ENCODE results near the gene HBA2.
"Not testable (repeated sequence)": the region's sequence is repeated elsewhere in the genome, so short reads cannot be mapped to it uniquely, and the experiment has no call there.

Gene HBA2

DNA sequence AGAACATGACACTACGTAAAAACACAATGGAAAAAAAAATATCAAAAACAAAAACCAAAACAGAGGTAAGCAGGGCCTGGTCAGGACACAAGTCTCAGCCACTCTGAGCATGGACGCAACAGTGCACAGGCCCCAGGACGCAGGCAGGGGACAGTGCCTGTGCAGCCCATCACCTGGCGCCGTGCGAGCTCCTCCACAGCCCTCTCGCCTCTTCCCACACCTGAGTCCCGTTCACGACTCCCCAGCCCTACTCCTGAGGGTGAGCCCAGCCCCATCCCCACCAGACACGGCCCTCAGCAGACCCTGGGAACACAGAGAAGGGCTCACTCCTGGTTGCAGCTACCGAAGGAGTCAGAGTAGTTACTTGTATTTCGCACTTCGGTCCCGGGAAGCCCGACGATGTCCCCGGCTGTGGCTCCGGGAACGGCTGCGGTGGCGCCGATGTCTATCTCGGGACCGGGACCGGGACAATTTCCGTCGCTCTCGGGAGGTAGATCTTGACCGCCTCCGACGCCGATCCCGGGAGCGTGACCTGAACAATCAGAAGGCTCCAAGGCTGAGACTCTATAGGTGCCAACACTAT lies 17.0 kb downstream of the HBA2 start:
- peaks cover 63% of the 10 kb centered on the region for H3K36me3 Mint-ChIP-seq (ENCODE audit: low read depth)
- no peak overlapping the region for H3K27ac Mint-ChIP-seq
- H3K27me3 Mint-ChIP-seq: no peaks in the 10 kb centered on the region

DNA sequence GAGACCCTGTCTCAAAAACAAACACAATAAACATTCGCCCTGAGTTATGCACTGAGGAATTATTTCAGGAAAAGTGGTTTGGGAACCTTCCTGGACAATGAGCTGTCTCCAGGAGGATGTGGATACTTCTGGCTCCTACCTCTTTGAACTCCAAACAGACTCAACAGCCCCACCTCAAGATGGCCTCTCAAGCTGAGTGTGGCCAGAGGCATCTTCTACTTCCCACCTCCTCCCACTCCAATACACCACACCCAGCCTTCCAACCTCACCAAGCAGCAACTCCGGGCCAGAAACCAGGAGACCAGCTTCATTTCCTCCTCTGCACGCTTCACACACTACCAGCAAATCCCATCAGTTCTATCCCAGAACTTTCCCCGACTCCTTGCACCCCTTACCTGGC lies 19.2 kb downstream of the HBA2 start:
- H3K27ac Mint-ChIP-seq: no peak overlapping the region
- no peaks in the 10 kb centered on the region for H3K27me3 Mint-ChIP-seq
- H3K4me3 Mint-ChIP-seq: no peak overlapping the region
- H3K36me3 Mint-ChIP-seq (ENCODE audit: low read depth): peaks cover 73% of the 10 kb centered on the region
- H3K4me1 Mint-ChIP-seq (ENCODE audit: low read depth): no peaks in the 10 kb centered on the region
- H3K9me3 Mint-ChIP-seq: no peaks in the 10 kb centered on the region

More for the DNA sequence above, 17.0 kb downstream of the HBA2 start:
- Mint-ChIP-seq H3K4me3 (no peak overlapping the region), H3K9me3 (no peaks in the 10 kb centered on the region), H3K4me1 (ENCODE audit: low read depth) (no peaks in the 10 kb centered on the region)

DNA sequence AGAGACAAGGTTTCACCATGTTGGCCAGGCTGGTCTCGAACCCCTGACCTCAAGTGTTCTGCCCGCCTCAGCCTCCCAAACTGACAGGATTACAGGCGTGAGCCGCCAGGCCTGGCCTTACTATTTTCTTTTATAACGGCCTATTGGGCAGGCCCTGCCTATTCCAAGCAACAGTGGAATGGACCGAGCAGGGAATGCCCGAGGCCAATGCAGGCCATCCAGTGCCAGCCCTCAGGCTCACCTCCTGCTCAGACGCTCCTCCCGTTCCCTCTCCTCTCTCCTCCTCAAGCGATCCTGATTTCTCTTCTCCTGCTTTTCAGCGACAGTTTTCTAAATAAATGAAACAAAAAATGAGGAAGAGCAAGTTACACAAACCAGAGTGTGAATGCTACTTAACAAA lies 20.0 kb downstream of the HBA2 start:
- Mint-ChIP-seq H3K27ac (no peak overlapping the region), H3K9me3 (no peaks in the 10 kb centered on the region), H3K36me3 (ENCODE audit: low read depth) (peaks cover 72% of the 10 kb centered on the region), H3K4me1 (ENCODE audit: low read depth) (no peaks in the 10 kb centered on the region), H3K4me3 (no peak overlapping the region), H3K27me3 (no peaks in the 10 kb centered on the region)

DNA sequence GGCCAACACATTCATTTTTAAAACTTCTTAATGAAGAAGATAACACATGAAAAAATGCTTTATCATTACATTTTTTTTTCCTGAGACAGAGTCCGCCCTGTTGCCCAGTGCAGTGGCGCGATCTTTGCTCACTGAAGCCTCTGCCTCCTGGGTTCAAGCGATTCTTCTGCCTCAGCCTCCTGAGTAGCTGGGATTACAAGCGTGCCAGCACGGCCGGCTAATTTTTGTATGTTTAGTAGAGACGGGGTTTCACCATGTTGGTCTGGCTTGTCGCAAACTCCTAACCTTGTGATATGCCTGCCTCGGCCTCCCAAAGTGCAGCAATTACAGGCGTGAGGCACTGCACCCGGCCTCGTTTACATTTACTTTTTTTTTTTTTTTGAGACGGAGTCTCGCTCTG lies 20.8 kb downstream of the HBA2 start:
- peaks cover 76% of the 10 kb centered on the region for H3K36me3 Mint-ChIP-seq (ENCODE audit: low read depth)
- no peaks in the 10 kb centered on the region for H3K4me1 Mint-ChIP-seq (ENCODE audit: low read depth)
- H3K9me3 Mint-ChIP-seq: no peaks in the 10 kb centered on the region
- H3K27ac Mint-ChIP-seq: no peak overlapping the region
- H3K27me3 Mint-ChIP-seq: no peaks in the 10 kb centered on the region
- no peak overlapping the region for H3K4me3 Mint-ChIP-seq

DNA sequence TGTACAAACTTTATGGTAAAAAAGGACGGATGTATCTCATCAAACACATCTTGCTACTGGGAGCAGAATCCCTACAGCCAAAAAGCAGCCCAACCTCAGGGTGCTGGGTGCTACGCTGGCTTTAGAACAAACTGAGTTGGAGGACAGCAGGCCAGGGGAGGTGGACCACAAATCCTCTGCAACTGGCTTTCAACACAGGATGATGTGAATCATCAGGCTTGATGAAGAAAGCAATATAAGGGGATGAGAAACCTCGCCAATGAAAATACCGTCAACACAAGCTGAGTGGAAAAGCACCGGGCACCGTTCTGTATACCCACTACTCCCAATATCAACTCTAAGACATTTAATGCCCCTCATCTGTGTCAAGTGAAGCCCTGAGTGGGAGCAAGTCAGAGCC lies 21.8 kb downstream of the HBA2 start:
- Mint-ChIP-seq H3K9me3 (no peaks in the 10 kb centered on the region), H3K27me3 (no peaks in the 10 kb centered on the region), H3K36me3 (ENCODE audit: low read depth) (peaks cover 74% of the 10 kb centered on the region), H3K4me3 (no peak overlapping the region), H3K27ac (no peak overlapping the region), H3K4me1 (ENCODE audit: low read depth) (no peaks in the 10 kb centered on the region)

DNA sequence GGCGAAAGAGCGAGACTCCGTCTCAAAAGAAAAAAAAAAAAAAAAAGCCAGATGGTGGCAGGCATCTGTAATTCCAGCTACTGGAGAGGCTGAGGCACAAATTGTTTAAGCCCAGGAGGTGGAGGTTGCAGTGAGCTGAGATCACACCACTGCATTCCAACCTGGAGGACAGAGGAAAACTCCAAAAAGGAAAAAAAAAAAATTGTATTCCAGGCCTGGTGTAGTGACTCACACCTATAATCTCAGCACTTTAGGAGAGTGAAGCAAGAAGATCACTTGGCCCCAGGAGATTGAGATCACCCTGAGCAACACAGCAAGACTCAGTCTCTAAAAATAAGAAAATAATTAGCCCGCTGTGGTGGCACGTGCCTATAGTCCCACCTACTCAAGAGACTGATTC lies 27.7 kb downstream of the HBA2 start:
- no peak overlapping the region for H3K27ac Mint-ChIP-seq
- H3K27me3 Mint-ChIP-seq: no peaks in the 10 kb centered on the region
- H3K4me1 Mint-ChIP-seq (ENCODE audit: low read depth): no peaks in the 10 kb centered on the region
- H3K4me3 Mint-ChIP-seq: no peak overlapping the region
- H3K9me3 Mint-ChIP-seq: no peaks in the 10 kb centered on the region
- peaks cover 64% of the 10 kb centered on the region for H3K36me3 Mint-ChIP-seq (ENCODE audit: low read depth)

DNA sequence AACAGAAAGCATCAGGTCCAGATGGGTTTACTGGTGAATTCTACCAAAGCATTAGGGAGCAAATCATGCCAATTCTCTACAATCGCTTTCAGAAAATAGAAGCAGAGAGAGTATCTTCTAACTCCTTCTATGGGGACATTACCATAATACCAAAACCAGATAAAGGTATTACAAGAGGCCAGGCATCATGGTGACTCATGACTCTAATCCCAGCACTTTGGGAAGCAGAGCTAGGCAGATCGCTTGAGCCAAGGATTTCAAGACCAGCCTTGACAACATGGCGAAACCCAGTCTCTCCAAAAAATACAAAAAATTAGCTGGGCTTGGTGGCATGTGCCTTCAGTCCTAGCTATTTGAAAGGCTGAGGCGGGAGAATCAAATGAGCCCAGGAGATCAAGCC lies 30.6 kb downstream of the HBA2 start:
- no peak overlapping the region for H3K4me3 Mint-ChIP-seq
- no peaks in the 10 kb centered on the region for H3K27me3 Mint-ChIP-seq
- H3K27ac Mint-ChIP-seq: no peak overlapping the region
- no peaks in the 10 kb centered on the region for H3K4me1 Mint-ChIP-seq (ENCODE audit: low read depth)
- H3K36me3 Mint-ChIP-seq (ENCODE audit: low read depth): peaks cover 59% of the 10 kb centered on the region
- H3K9me3 Mint-ChIP-seq: no peaks in the 10 kb centered on the region

DNA sequence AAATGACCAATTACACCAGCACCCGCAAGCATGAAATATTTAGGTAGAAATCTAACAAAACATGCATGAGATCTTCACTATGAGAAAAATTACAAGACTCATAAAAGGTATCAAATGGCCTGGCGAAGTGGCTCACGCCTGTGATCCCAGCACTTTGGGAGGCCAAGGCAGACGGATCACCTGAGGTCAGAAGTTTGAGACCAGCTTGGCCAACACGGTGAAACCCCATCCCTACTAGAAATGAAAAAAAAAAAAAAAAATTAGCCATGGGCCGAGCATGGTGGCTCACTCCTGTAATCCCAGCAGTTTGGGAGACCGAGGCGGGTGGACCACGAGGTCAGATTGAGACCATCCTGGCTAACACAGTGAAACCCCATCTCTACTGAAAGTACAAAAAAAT lies 31.4 kb downstream of the HBA2 start:
- not testable (repeated sequence) for H3K4me3 Mint-ChIP-seq; H3K27me3 Mint-ChIP-seq; H3K9me3 Mint-ChIP-seq; H3K4me1 Mint-ChIP-seq (ENCODE audit: low read depth); H3K27ac Mint-ChIP-seq
- peaks cover 59% of the 10 kb centered on the region for H3K36me3 Mint-ChIP-seq (ENCODE audit: low read depth)

DNA sequence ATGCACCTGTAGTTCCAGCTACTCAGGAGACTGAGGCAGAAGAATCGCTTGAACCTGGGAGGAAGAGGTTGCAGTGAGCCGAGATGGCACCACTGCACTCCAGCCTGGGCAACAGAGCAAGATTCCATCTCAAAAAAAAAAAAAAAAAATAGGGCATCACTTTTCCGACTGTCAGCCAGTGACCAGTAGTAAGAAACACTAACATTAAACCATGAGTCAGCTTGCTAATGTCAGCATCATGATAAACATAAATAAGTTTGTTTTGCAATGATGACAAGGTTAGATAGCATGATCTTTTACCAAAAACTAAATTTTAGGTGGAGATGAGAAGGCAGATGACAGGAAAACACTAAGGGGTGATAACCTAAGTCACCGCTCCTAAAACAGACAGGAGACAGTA lies 36.7 kb downstream of the HBA2 start:
- H3K36me3 Mint-ChIP-seq (ENCODE audit: low read depth): peaks cover 59% of the 10 kb centered on the region
- H3K27me3 Mint-ChIP-seq; H3K4me3 Mint-ChIP-seq; H3K9me3 Mint-ChIP-seq; H3K4me1 Mint-ChIP-seq (ENCODE audit: low read depth); H3K27ac Mint-ChIP-seq: not testable (repeated sequence)

DNA sequence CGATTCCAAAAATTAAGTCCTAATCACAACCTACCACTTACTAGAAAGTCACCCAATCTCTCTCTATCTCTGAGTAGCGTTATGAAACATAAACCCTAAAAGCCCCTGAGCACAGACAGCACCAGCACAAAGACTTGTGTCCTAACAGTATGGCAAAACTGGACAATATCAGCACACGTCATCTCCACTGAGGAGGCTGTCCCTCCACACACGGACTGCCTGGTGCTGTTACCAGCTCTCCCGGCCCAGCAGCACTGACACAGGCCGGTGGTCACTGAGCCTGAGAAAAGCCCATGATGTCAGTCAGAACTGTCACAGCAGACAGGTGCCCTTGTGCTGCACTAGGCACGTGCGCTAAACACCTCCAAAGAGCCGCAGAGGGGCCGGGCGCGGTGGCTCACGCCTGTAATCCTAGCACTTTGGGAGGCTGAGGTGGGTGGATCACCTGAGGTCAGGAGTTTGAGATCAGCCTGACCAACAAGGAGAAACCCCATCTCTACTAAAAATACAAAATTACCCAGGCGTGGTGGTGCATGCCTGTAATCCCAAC lies 39.0 kb downstream of the HBA2 start:
- peaks cover 50% of the 10 kb centered on the region for H3K36me3 Mint-ChIP-seq (ENCODE audit: low read depth)
- H3K4me1 Mint-ChIP-seq (ENCODE audit: low read depth); H3K4me3 Mint-ChIP-seq; H3K27me3 Mint-ChIP-seq; H3K9me3 Mint-ChIP-seq; H3K27ac Mint-ChIP-seq: not testable (repeated sequence)

DNA sequence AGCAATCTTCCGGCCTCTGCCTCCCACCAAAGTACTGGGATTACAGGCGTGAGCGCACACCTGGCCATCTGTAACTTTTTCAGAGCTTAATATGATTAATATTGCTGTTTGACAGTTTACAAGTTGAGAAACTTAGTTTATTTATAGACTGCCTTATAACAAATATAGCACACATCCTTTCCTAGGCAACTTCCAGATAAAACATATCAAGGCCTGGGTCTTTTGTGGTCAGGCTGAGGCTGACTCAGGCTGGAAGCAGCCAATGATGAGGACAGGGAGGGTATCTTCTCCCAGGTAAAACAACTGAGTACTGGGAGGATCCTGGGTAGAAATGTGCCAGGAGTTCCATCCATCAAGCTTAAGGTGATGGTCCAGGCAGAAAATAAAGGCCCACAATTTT lies 40.3 kb downstream of the HBA2 start:
- peak overlapping the region; percentile 26 for H3K27ac Mint-ChIP-seq
- no peaks in the 10 kb centered on the region for H3K27me3 Mint-ChIP-seq
- H3K36me3 Mint-ChIP-seq (ENCODE audit: low read depth): peaks cover 49% of the 10 kb centered on the region
- H3K4me1 Mint-ChIP-seq (ENCODE audit: low read depth): no peaks in the 10 kb centered on the region
- no peaks in the 10 kb centered on the region for H3K9me3 Mint-ChIP-seq
- no peak overlapping the region for H3K4me3 Mint-ChIP-seq

DNA sequence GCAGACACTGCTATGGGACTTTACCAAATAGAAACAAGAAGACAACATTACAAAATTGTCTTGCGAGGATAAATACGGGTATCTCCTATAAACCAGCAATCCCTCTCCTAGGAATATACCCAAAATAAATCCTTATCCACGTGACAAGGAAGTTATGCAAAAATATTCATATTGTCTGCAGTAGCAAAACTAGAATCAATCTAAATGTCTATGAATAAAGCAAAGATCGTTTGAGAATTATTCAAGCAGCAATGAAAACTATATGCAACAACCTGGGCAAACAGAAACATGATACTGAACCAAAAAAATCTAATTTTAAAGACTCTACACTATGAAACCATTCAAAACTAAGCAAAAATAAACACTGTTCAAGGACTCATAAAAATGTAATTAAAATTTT lies 47.3 kb downstream of the HBA2 start:
- Mint-ChIP-seq H3K36me3 (ENCODE audit: low read depth) (peaks cover 44% of the 10 kb centered on the region), H3K4me1 (ENCODE audit: low read depth) (no peaks in the 10 kb centered on the region), H3K27me3 (no peaks in the 10 kb centered on the region), H3K9me3 (no peaks in the 10 kb centered on the region), H3K4me3 (no peak overlapping the region), H3K27ac (no peak overlapping the region)
